Heart right ventricle (tissue), 16 donors: ENCODE measurements around the gene GRM8. TPM values are rescaled to one million over a fixed set of nuclear protein-coding genes. Genes with fewer than 3 reads are reported as not detected.

Source experiments
- ATAC-seq, 8 donors: fragments of 200-7000 bp; cut with Tn5 transposase; one replicate each; pipeline ENCODE4 v1.9.1; 2020; ENCODE audit warnings: mild to moderate bottlenecking in 8 of 8, moderate library complexity in 8 of 8, moderate number of reproducible peaks in 1 of 8
- DNase-seq, 2 donors: peaks; one replicate each; pipeline ENCODE4 v3.0.0-alpha.2; 2020
- H3K27ac ChIP-seq, 10 donors: fragments of 200-600 bp; sonication (generic) in 2 of 10; one replicate each; pipeline versions ENCODE4 v1.5.0 to v1.8.0; 2020 to 2022; ENCODE audit warnings: mild to moderate bottlenecking in 3 of 10
- H3K27me3 ChIP-seq, 7 donors: fragments of 200-600 bp; one replicate each; pipeline ENCODE4 v1.8.0; 2021 to 2022; ENCODE audit warnings: mild to moderate bottlenecking in 2 of 7
- H3K36me3 ChIP-seq, 9 donors: fragments of 200-600 bp; sonication (generic) in 1 of 9; one replicate each; pipeline versions ENCODE4 v1.5.0 to v1.8.0; 2020 to 2022; ENCODE audit warnings: mild to moderate bottlenecking in 2 of 9
- H3K4me1 ChIP-seq, 9 donors: fragments of 200-600 bp; sonication (generic) in 1 of 9; one replicate each; pipeline versions ENCODE4 v1.5.0 to v1.8.0; 2020 to 2022; ENCODE audit warnings: mild to moderate bottlenecking in 4 of 9
- H3K4me3 ChIP-seq, 10 donors: fragments of 200-600 bp; sonication (generic) in 2 of 10; one replicate each; pipeline versions ENCODE4 v1.5.0 to v1.8.0; 2020 to 2022; ENCODE audit warnings: mild to moderate bottlenecking in 7 of 10, moderate library complexity in 2 of 10
- H3K9me3 ChIP-seq, 11 donors: fragments of 200-600 bp in 10 of 11; sonication (generic) in 2 of 11; one replicate each; pipeline versions ENCODE4 v1.5.0 to v1.8.0; 2013 to 2022; ENCODE audit warnings: mild to moderate bottlenecking in 2 of 11, control low read depth in 1 of 11, moderate library complexity in 1 of 11
- CTCF ChIP-seq, 9 donors: fragments of 200-600 bp; sonication (generic) in 2 of 9; IDR thresholded peaks; one replicate each; pipeline versions ENCODE4 v1.5.0 to v1.8.0; 2021 to 2022; ENCODE audit warnings: antibody characterized with exemption in 9 of 9, mild to moderate bottlenecking in 5 of 9, moderate library complexity in 1 of 9
- WGBS, 2 donors: extraction: QIAGEN DNeasy Blood & Tissue Kit; methylation state at CpG; one replicate each; pipeline ENCODE4 v1.1.7; 2013; ENCODE audit warnings: inconsistent platforms in 1 of 2; 5-methylcytosine and 5-hydroxymethylcytosine counted together
- intact Hi-C, 10 donors: fragments of 100-400 bp; cut with DNase I; formaldehyde crosslinking; loops; one replicate each; pipeline versions ENCODE4 v1.11.1 to v1.14.2; 2022
- polyA plus RNA-seq, 2 donors: library from polyadenylated mRNA; stranded (reverse); fragments of 200-250 nt; gene quantifications; one replicate each; pipeline ENCODE4 v1.2.3, GENCODE V29; 2013
- total RNA-seq, 10 donors: library from RNA; stranded (reverse); fragmentation: NEBNext Ultra II Directional in 3 of 10; extraction: Animal tissue kit (Norgen Biotek cat#: 25700) in 3 of 10; gene quantifications; one replicate each; pipeline versions ENCODE4 v1.2.1 to v1.2.4, GENCODE V29; 2021 to 2023
- donor health status: Arrhythmogenic right ventricular cardiomyopathy.
- donor health status: ischemic (EF 13 %, LVEDD 7.1; RV severe dilation, severe dysfunction).
- donor health status: healthy with polysubstance abuse.
- donor health status: DM: no; HTN: yes; CAD: no.
- donor health status: DM: no; HTN: no; CAD: no.
- donor health status: ischemic (EF 25% LVEDD 6.9; RV normal size, moderate dysfunction).
- donor health status: ischemic (EF 25% LVEDD 5.7; RV mildly dilated, moderate dysfunction).
- donor health status: healthy.
- donor health status: DM: yes; HTN: yes; CAD: no.
- donor health status: Ischemic cardiomyopathy.
- donor health status: ischemic (EF 35%, LVEDD 5.7; RV mildly dilated, moderate dysfunction).
- donor health status: nonischemic (EF 11% LVEDD 7.7; RV severe dilation, severe dysfunction).
- donor health status: DM: yes; HTN: yes; CAD: no.
- donor health status: PGD.
- donor health status: ischemic (EF 29% LVEDD 5.4; RV normal size, mild dysfunction).
- donor health status: nonischemic (EF 23%, LVEDD 6.1; RV moderate dilation, normal function).

GRM8 gene
- total and polyA plus RNA-seq, 12 donors = 0.13 to 0.68 (median 0.34) TPM; not detected in 5

DNA sequence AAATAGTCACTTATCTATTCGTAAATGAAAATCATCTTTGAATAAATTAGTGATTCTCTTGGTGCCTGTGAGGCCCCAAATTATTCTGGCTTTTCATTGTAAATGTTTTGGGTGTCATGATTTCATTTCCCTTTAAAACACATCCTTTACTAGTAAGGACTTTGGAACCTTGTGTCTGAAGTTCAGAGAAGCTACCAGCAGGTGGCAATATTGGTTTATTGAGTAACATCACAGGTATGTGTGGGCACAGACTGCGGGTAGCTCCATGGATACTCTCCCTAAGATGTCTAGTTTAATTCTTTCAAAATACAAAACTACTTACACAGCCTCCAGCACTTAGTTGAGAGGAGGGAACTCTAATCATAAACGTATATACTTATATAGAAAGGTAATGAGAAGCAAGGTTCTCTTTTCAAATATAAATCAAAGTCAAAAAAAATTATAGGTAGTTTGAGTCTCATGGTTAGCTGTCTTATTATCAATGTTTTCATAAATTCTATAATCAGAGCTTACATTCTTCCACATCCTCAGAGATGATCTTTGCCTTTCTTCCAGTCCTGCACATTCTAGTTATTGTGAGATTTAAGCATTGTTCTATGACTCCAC, 449.6 kb downstream of the GRM8 start:
- Histone ChIP-seq H3K4me3 (no peak overlapping the region), H3K4me1 (no peaks in the 10 kb centered on the region), H3K27ac (no peak overlapping the region), H3K9me3 (peaks cover 0 to 16% (median 0%) of the 10 kb centered on the region in 11 donors), H3K36me3 (no peaks in the 10 kb centered on the region), H3K27me3 (peaks cover 0 to 7% (median 0%) of the 10 kb centered on the region in 7 donors)
- 12 to 18% methylated on average over 3 of the region's 3 CpGs for WGBS, 2 donors
- DNase-seq (peak in 1 of 2 donors; percentile 28), ATAC-seq (peak in 1 of 8 donors; percentile 44)
- TF ChIP-seq CTCF (IDR thresholded peaks at IDR 0.05) = peak; percentile 31 to 67 (median 56)
- intact Hi-C loops = loop anchor here in 6 of 10 donors (5.0 to 10.0 kb wide), 3 partner anchors 452 to 712 kb away; partner anchors contain the start of gene GRM8 (in 4 of the 6)

DNA sequence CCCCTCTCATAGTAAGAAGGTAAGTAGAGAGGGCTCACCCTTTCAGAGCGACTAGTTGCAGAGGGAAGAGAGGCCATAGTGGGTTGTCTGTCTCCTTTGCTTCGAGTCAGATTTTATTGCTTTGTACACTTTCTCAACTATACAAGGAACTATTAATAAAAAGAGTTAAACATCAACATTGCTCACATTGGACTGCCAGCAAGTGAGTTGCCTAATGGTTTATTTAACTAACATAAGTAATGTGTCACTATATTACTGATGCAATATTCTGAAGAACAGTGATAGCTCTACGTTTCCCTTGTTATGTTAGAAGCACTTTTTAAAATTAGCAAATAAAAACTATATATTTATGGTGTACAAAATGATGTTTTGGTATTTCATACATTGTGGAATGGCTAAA, 451.0 kb downstream of the GRM8 start:
- TF ChIP-seq CTCF (IDR thresholded peaks at IDR 0.05) = no peak
- peaks cover 0 to 7% (median 0%) of the 10 kb centered on the region in 7 donors for H3K27me3 ChIP-seq
- no peaks in the 10 kb centered on the region for H3K4me1 ChIP-seq
- no peak for DNase-seq
- peaks cover 0 to 16% (median 0%) of the 10 kb centered on the region in 11 donors for H3K9me3 ChIP-seq
- H3K36me3 ChIP-seq = no peaks in the 10 kb centered on the region
- no peak overlapping the region for H3K4me3 ChIP-seq
- ATAC-seq = no peak
- H3K27ac ChIP-seq = no peak overlapping the region
- WGBS, 2 donors = 68 to 80% methylated on average over 3 of the region's 3 CpGs
- intact Hi-C loops = loop anchor here in 6 of 10 donors (5.0 to 10.0 kb wide), 3 partner anchors 453 to 713 kb away; partner anchors contain the start of gene GRM8 (in 4 of the 6)

DNA sequence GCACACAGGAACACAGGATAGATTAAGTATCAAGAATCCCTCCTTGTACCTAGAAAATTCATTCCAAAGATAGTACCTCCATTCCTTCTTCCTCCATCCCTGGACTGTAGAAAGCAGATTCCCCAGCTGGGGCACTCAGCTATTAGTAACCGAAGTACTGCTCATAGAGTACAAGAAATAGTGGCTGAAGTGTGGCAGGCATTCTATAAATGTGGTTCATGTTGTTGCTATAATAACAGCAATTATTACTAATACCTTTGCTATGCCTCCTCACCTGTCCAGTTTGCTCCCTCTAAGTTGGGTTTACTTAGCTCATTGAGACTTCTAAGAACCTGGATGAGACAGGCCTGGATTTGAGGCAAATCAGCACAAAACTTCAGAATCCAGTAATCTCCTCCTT, 453.2 kb downstream of the GRM8 start:
- Histone ChIP-seq H3K27me3 (peaks cover 0 to 5% (median 0%) of the 10 kb centered on the region in 7 donors), H3K4me1 (no peaks in the 10 kb centered on the region), H3K27ac (no peak overlapping the region), H3K36me3 (no peaks in the 10 kb centered on the region), H3K4me3 (no peak overlapping the region), H3K9me3 (peaks cover 0 to 16% (median 0%) of the 10 kb centered on the region in 11 donors)
- intact Hi-C loops = no loop called here
- 93% methylated on average over 1 of the region's 1 CpG for WGBS, 2 donors
- TF ChIP-seq CTCF (IDR thresholded peaks at IDR 0.05) = no peak
- no peak for DNase-seq
- ATAC-seq = no peak

DNA sequence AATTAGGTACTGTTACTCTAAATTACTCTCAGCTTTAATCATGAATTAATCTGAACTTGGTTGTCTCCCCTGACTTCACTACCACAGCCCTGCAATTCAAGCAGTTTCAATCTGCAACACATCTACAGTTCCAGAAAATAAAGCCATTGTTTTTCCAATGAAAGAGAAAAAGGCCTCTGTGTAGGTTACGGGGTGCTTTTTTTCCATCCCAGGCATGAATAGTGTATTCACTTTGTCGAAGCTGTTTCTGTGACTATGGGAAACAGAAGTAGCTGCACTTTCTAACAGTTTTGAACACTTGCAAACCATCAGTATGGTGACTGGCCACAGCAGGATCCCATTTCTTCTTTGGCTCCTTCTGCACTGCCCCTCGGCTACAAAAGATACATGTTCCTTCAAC, 460.2 kb downstream of the GRM8 start:
- ATAC-seq (no peak), DNase-seq (no peak)
- H3K9me3 ChIP-seq = no peaks in the 10 kb centered on the region
- H3K36me3 ChIP-seq = no peaks in the 10 kb centered on the region
- WGBS, 2 donors = 74 to 77% methylated on average over 3 of the region's 3 CpGs
- H3K4me3 ChIP-seq = no peak overlapping the region
- H3K27ac ChIP-seq = no peak overlapping the region
- H3K4me1 ChIP-seq = no peaks in the 10 kb centered on the region
- intact Hi-C loops = no loop called here
- H3K27me3 ChIP-seq = no peaks in the 10 kb centered on the region
- TF ChIP-seq CTCF (IDR thresholded peaks at IDR 0.05) = no peak
